Choroid plexus epithelial cell (primary cell): Measurements from ENCODE around the gene RRH.
A peak's percentile ranks its signal among the peaks of the same experiment; 100 is the strongest.

Source experiments
- DNase-seq: peaks from one replicate; pipeline ENCODE4 v3.0.0-alpha.2; 2010; ENCODE audit warnings: low read depth
- H3K4me3 ChIP-seq: 2 replicates; pipeline ENCODE4 v1.5.1; 2011; ENCODE audit warnings: low read depth, mild to moderate bottlenecking, control low read depth, low read length, moderate library complexity
- CTCF ChIP-seq: conservative IDR thresholded peaks from 2 replicates; pipeline ENCODE4 v1.5.1; 2011; ENCODE audit warnings: low read depth, mild to moderate bottlenecking, control low read depth, inconsistent platforms, low read length, moderate library complexity

The RRH gene

DNA sequence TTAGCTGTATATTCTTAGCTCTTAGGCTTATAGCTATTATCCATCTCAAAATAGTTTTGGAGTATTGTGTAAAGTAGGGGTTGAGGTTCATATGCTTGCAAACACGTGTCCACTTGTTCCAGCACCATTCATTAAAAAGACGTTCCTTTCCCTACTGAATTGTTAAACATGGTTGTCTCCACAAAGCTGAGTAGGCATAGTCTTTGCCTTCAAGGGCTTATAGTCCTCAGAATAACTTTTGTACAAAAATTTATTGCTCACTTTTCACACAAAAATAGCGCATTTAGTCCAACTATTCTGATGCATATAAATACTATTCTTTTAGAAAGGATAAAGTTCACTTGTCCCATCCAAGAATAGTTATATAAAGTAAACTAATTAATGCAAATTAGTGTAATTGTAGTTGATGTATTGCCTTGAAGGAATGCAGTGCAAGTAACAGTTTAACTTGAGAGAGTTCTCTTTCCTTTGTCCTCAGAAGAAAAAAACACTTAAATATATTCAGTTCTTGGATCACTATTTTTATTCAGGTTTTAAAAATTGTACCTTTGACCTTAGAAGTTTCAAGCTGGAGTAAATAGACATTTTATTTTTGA, 34.2 kb downstream of the RRH start:
- no peak for DNase-seq
- no peak for TF ChIP-seq CTCF
- H3K4me3 ChIP-seq, result no peak overlapping the region

GRCh38 chr4:109864134-109864533, 36.4 kb downstream of the RRH start:
- peak; percentile 8 for TF ChIP-seq CTCF

DNA sequence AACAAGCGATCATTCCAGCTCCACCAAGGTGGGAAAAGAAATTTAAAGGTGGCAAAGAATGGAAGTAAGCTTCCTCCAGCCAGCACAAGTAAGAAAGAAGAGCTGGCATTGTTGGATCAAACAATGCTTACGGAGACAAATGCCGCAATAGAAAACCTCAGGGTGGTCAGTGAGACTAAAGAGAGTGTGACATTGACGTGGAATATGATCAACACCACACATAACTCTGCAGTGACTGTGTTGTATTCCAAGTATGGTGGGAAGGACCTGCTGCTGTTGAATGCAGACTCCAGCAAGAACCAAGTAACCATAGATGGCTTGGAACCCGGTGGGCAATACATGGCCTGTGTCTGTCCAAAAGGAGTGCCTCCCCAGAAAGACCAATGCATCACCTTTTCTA, 42.3 kb downstream of the RRH start:
- TF ChIP-seq CTCF, result no peak
- no peak for DNase-seq
- H3K4me3 ChIP-seq, result no peak overlapping the region

More at GRCh38 chr4:109864134-109864533, 36.4 kb downstream of the RRH start:
- H3K4me3 ChIP-seq, result no peak overlapping the region
- DNase-seq, result no peak

DNA sequence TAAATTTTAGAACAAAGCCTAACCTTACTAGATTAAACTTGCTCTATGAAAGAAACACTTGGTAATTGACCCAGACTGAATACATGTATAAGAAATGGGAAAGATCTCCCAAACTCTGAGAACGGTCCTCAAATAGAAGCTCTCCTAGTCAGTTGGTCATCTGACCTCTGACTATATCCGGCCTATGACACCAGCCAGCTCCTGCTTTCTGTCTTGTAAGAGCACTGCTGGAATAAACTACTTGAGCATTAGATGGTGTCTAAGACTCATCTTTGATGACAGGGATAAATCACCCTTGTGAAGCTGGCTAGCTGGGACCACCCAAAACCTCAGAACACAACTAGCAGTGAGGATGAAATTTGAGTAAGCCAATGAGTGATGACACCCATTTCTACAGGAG, 44.3 kb downstream of the RRH start:
- H3K4me3 ChIP-seq, result no peak overlapping the region
- DNase-seq, result no peak
- TF ChIP-seq CTCF, result no peak

- no peak for TF ChIP-seq CTCF
These were observed 45.3 kb downstream of the RRH start for GRCh38 chr4:109872950-109873656.

GRCh38 chr4:109873791-109874514, 46.2 kb downstream of the RRH start:
- no peak for TF ChIP-seq CTCF
- H3K4me3 ChIP-seq, result no peak overlapping the region
- DNase-seq, result peak; percentile 4

More at GRCh38 chr4:109872950-109873656, 45.3 kb downstream of the RRH start:
- no peak for DNase-seq
- H3K4me3 ChIP-seq, result no peak overlapping the region
